Tibial nerve (tissue), 4 donors: ENCODE results near the gene ADIPOR2. TPM values are rescaled to one million over a fixed set of nuclear protein-coding genes. Genes with fewer than 3 reads are reported as not detected.
A peak's percentile ranks its signal among the peaks of the same experiment; 100 is the strongest.

Experiments
- DNase-seq, 2 donors: peaks; one replicate each; pipeline ENCODE4 v3.0.0-alpha.2; 2019; ENCODE audit warnings: low spot score in 2 of 2
- H3K27ac ChIP-seq, 4 donors: fragments of 200-600 bp; sonication (generic) in 3 of 4; one replicate each; pipeline ENCODE4 v1.5.1; 2017 to 2019; ENCODE audit warnings: mild to moderate bottlenecking in 1 of 4
- H3K27me3 ChIP-seq, 2 donors: fragments of 200-600 bp; sonication (generic) in 1 of 2; one replicate each; pipeline versions ENCODE4 v1.5.1 to v1.6.0; 2017 to 2019
- H3K36me3 ChIP-seq, 3 donors: fragments of 200-600 bp; sonication (generic); one replicate each; pipeline ENCODE4 v1.5.1; 2018 to 2019
- H3K4me1 ChIP-seq, 4 donors: fragments of 200-600 bp; sonication (generic) in 3 of 4; one replicate each; pipeline ENCODE4 v1.5.1; 2017 to 2019
- H3K4me3 ChIP-seq, 4 donors: fragments of 200-600 bp; sonication (generic) in 3 of 4; one replicate each; pipeline ENCODE4 v1.5.1; 2017 to 2019; ENCODE audit warnings: mild to moderate bottlenecking in 1 of 4, moderate library complexity in 1 of 4
- H3K9me3 ChIP-seq, 4 donors: fragments of 200-600 bp; sonication (generic) in 3 of 4; one replicate each; pipeline ENCODE4 v1.5.1; 2017 to 2019
- EP300 ChIP-seq, 2 donors: sonication (generic); formaldehyde crosslinking; IDR thresholded peaks; one replicate each; pipeline ENCODE4 v1.6.1; 2017; ENCODE audit warnings: antibody characterized with exemption in 2 of 2, mild to moderate bottlenecking in 1 of 2
- POLR2A ChIP-seq, 2 donors: fragments of 450-650 bp; IDR thresholded peaks; one replicate each; pipeline ENCODE4 v1.6.1; 2017; ENCODE audit warnings: antibody characterized with exemption in 2 of 2, mild to moderate bottlenecking in 2 of 2, moderate library complexity in 2 of 2
- WGBS, 2 donors: methylation state at CpG; one replicate each; pipeline ENCODE4 v1.1.5; 2018; 5-methylcytosine and 5-hydroxymethylcytosine counted together
- total RNA-seq, 4 donors: library from RNA; depleted of rRNA; stranded (reverse); fragments of >200 nt; gene quantifications; one replicate each; pipeline ENCODE4 v1.1.0, GENCODE V29; 2016
- TF ChIP-seq, protein P1 (sequence below), 5 experiments: fragments of 200-600 bp in 3 of 5; fragments of 450-650 bp in 2 of 5; sonication (generic) in 3 of 5; IDR thresholded peaks; one replicate each; pipeline ENCODE4 v1.5.1; 2016 to 2019; ENCODE audit warnings: antibody characterized with exemption in 5 of 5, mild to moderate bottlenecking in 3 of 5, moderate library complexity in 2 of 5

ADIPOR2 gene
- total RNA-seq, 4 donors from 2014 or later = 66.6 to 123 (median 72.1) TPM

DNA sequence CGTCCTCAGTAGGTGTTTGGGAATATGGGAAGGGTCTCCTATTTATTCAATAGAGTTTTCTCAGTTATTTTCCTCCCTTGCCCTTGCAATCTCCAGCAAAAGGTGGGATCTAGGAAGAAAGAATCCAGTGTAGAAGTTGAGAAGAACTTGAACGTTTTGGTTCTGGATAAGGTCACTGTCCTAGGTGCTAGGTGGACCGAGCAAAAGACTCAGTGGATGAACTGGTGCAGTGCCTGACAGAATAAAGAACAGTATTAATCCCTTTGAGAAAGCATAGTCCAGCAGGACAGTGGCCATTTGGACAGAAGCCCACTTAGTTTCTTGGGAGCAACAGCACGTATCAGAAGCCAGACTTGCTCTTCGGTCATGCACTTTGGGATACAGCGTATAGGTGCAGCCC is 96.8 kb downstream of the ADIPOR2 start:
- TF ChIP-seq POLR2A (IDR thresholded peaks at IDR 0.05) (no peak), EP300 (IDR thresholded peaks at IDR 0.05) (no peak)
- TF ChIP-seq, protein P1, sequence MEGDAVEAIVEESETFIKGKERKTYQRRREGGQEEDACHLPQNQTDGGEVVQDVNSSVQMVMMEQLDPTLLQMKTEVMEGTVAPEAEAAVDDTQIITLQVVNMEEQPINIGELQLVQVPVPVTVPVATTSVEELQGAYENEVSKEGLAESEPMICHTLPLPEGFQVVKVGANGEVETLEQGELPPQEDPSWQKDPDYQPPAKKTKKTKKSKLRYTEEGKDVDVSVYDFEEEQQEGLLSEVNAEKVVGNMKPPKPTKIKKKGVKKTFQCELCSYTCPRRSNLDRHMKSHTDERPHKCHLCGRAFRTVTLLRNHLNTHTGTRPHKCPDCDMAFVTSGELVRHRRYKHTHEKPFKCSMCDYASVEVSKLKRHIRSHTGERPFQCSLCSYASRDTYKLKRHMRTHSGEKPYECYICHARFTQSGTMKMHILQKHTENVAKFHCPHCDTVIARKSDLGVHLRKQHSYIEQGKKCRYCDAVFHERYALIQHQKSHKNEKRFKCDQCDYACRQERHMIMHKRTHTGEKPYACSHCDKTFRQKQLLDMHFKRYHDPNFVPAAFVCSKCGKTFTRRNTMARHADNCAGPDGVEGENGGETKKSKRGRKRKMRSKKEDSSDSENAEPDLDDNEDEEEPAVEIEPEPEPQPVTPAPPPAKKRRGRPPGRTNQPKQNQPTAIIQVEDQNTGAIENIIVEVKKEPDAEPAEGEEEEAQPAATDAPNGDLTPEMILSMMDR (IDR thresholded peaks at IDR 0.05) = no peak
- Histone ChIP-seq H3K4me1 (peaks cover 0 to 29% (median 2%) of the 10 kb centered on the region in 4 donors), H3K4me3 (no peak overlapping the region), H3K27me3 (no peaks in the 10 kb centered on the region), H3K36me3 (peaks cover 0 to 32% (median 0%) of the 10 kb centered on the region in 3 donors), H3K27ac (peak overlapping the region in 2 of 4 donors; percentile 59 to 71), H3K9me3 (no peaks in the 10 kb centered on the region)
- WGBS, 2 donors = 63 to 68% methylated on average over 6 of the region's 6 CpGs
- no peak for DNase-seq

DNA sequence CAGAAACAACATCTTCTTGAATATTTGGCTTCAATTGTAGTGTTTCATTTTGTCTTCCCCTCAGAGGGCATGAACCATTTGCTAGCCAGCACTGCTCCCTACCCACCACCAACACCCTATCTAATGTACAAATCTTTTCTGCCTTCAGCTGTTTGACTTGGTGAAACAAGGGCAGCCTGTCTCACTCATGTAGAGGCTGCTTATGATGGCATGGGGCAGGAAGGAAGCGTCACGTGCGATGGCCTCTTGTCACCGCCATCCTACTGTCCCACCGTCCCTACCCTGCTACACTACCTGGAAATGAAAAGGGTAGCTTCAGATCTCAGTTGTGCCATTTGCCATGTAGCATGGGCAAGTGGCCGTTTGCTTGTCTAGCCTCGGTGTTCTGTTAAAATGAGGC is 99.6 kb downstream of the ADIPOR2 start:
- peaks cover 0 to 28% (median 0%) of the 10 kb centered on the region in 3 donors for H3K36me3 ChIP-seq
- no peaks in the 10 kb centered on the region for H3K27me3 ChIP-seq
- H3K4me3 ChIP-seq = no peak overlapping the region
- TF ChIP-seq, protein P1 (IDR thresholded peaks at IDR 0.05) = no peak
- no peak for TF ChIP-seq POLR2A (IDR thresholded peaks at IDR 0.05)
- TF ChIP-seq EP300 (IDR thresholded peaks at IDR 0.05) = no peak
- H3K27ac ChIP-seq = peak overlapping the region; percentile 3 to 94 (median 37)
- 66 to 77% methylated on average over 7 of the region's 7 CpGs for WGBS, 2 donors
- no peak for DNase-seq
- peaks cover 0 to 51% (median 10%) of the 10 kb centered on the region in 4 donors for H3K4me1 ChIP-seq
- H3K9me3 ChIP-seq = no peaks in the 10 kb centered on the region

DNA sequence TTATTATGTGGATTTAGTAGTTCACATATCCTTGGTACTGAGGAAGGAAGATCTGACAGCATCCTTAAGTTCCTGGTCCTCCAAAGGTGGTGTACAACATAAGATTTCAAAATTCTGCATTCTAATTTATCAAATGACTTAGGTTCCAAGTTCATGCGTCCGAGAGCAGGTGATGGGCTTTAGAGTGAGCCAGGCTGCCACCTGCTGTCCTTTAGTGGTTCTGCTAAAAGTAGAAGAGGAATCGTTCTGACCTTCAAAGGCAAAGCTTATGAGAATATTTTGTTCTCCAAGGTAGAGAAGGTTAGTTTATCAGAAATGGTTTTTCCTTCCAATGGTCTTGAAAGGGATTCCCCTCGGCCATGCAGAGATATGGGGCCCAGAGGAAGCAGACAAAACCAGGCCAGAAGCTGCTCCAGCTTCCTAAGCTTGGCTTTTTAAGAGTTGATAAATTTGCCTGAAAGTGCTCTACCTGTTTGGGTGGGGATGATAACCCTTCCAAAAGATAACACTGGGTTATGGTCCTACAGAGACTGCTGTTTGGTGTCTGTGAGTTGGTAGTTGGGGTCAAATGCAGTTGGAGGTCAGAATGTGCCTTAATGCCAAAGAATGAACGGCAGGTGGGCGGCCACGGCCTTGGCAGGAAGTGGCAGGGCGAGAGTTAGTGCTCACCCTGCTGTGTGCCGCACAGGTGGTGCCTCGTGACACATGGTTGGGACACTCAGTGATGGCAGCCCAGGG is 100.4 kb downstream of the ADIPOR2 start:
- WGBS, 2 donors = 36 to 41% methylated on average over 10 of the region's 10 CpGs
- DNase-seq = peak; percentile 64 to 84
- Histone ChIP-seq H3K4me1 (peaks cover 0 to 59% (median 15%) of the 10 kb centered on the region in 4 donors), H3K4me3 (no peak overlapping the region), H3K27ac (peak overlapping the region; percentile 28 to 94 (median 37)), H3K27me3 (no peaks in the 10 kb centered on the region), H3K36me3 (peaks cover 0 to 20% (median 0%) of the 10 kb centered on the region in 3 donors), H3K9me3 (no peaks in the 10 kb centered on the region)
- TF ChIP-seq EP300 (IDR thresholded peaks at IDR 0.05) = peak in 1 of 2 donors; percentile 69
- TF ChIP-seq POLR2A (IDR thresholded peaks at IDR 0.05) = no peak
- TF ChIP-seq, protein P1 (IDR thresholded peaks at IDR 0.05) = peak; percentile 64 to 92 (median 76)

DNA sequence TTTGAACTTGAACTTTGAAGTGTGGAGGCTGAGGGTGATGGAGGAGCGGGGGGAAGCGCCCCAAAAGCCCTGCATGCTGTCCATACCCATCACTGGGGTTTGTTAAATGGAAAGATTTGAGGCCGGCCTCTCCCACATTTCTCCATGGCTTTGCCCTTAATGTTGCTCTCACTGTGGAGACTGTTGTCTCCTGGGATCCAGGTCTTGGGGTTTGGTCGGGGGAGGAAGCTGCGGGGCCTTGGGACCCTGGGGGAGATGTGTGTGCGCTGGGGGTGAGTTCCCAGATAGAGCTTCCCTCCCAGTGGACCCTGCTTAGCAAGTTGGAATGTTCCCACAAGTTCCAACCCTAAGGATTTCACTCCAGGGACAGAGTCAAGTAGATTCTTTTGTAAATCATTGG is 101.5 kb downstream of the ADIPOR2 start:
- 69 to 83% methylated on average over 6 of the region's 6 CpGs for WGBS, 2 donors
- DNase-seq = no peak
- Histone ChIP-seq H3K36me3 (peaks cover 0 to 9% (median 0%) of the 10 kb centered on the region in 3 donors), H3K27me3 (no peaks in the 10 kb centered on the region), H3K27ac (peak overlapping the region in 2 of 4 donors; percentile 44 to 94), H3K9me3 (no peaks in the 10 kb centered on the region), H3K4me3 (no peak overlapping the region), H3K4me1 (peaks cover 0 to 70% (median 15%) of the 10 kb centered on the region in 4 donors)
- TF ChIP-seq, protein P1 (IDR thresholded peaks at IDR 0.05) = no peak
- no peak for TF ChIP-seq POLR2A (IDR thresholded peaks at IDR 0.05)
